Smooth muscle cell (in vitro differentiated cells): ENCODE data around the gene FARP1. TPM values are rescaled to one million over a fixed set of nuclear protein-coding genes. Genes with fewer than 3 reads are reported as not detected.

Experiments used
- DNase-seq: peaks from one replicate; lab custom pipeline; 2025; ENCODE audit not compliant: unreplicated experiment; lab: John Stamatoyannopoulos, UW
- H2AFZ ChIP-seq: fragments of 200-600 bp; sonication (generic); 2 replicates; pipeline ENCODE4 v1.6.0; 2016; ENCODE audit warnings: antibody characterized with exemption, low read depth, mild to moderate bottlenecking
- H3F3A ChIP-seq: fragments of 200-600 bp; sonication (generic); 2 replicates; pipeline ENCODE4 v1.6.0; 2017; ENCODE audit warnings: antibody characterized with exemption, low read depth
- H3K27ac ChIP-seq: fragments of 200-600 bp; sonication (generic); 2 replicates; pipeline ENCODE4 v1.5.1; 2016; ENCODE audit warnings: low read depth, mild to moderate bottlenecking
- H3K27me3 ChIP-seq: fragments of 200-600 bp; sonication (generic); 2 replicates; pipeline ENCODE4 v1.6.1; 2016; ENCODE audit warnings: low read depth, mild to moderate bottlenecking
- H3K36me3 ChIP-seq: fragments of 200-600 bp; sonication (generic); 2 replicates; pipeline ENCODE4 v1.5.1; 2016; ENCODE audit warnings: low read depth
- H3K4me1 ChIP-seq: fragments of 200-600 bp; sonication (generic); 2 replicates; pipeline ENCODE4 v1.5.1; 2016; ENCODE audit warnings: low read depth
- H3K4me2 ChIP-seq: fragments of 200-600 bp; sonication (generic); 2 replicates; pipeline ENCODE4 v1.6.0; 2016; ENCODE audit warnings: mild to moderate bottlenecking
- H3K4me3 ChIP-seq: fragments of 200-600 bp; sonication (generic); 2 replicates; pipeline ENCODE4 v1.5.1; 2016; ENCODE audit warnings: mild to moderate bottlenecking
- H3K79me2 ChIP-seq: fragments of 200-600 bp; sonication (generic); 2 replicates; pipeline ENCODE4 v1.6.0; 2016; ENCODE audit warnings: low read depth, mild to moderate bottlenecking
- H3K9ac ChIP-seq: fragments of 200-600 bp; sonication (generic); 2 replicates; pipeline ENCODE4 v1.6.0; 2016; ENCODE audit warnings: low read depth
- H3K9me3 ChIP-seq: fragments of 200-600 bp; sonication (generic); replicated peaks from 2 replicates; pipeline ENCODE4 v1.5.1; 2016; ENCODE audit warnings: low read depth
- H4K20me1 ChIP-seq: fragments of 200-600 bp; sonication (generic); 2 replicates; pipeline ENCODE4 v1.6.0; 2016; ENCODE audit warnings: low read depth
- CTCF ChIP-seq: fragments of 200-600 bp; sonication (generic); IDR thresholded peaks from 2 replicates; pipeline ENCODE4 v1.5.1; 2017; ENCODE audit warnings: borderline replicate concordance, mild to moderate bottlenecking, antibody characterized with exemption; ENCODE audit not compliant: insufficient read depth, poor library complexity, severe bottlenecking
- WGBS: methylation state at CpG from one replicate; pipeline ENCODE4 v1.1.7; 2016; ENCODE audit warnings: low lambda C conversion rate; 5-methylcytosine and 5-hydroxymethylcytosine counted together
- polyA plus RNA-seq: library from polyadenylated mRNA; unstranded; fragments of >200 nt; fragmentation: Nextera tagmentation; extraction: Ambion mirVana; gene quantifications from 2 replicates; pipeline ENCODE4 v1.2.1, GENCODE V29; 2016
- total RNA-seq: library from RNA; depleted of rRNA; stranded (reverse); fragments of >200 nt; gene quantifications from 2 replicates; pipeline ENCODE4 v1.2.3, GENCODE V29; 2014

Gene FARP1
- total and polyA plus RNA-seq, 2 experiments from 2014 or later: 59.4 to 104 TPM

GRCh38 chr13:98461486-98462240, 318.8 kb downstream of the FARP1 start:
- H4K20me1 ChIP-seq: peaks cover 39% of the 10 kb centered on the region
- no peaks in the 10 kb centered on the region for H3K27me3 ChIP-seq
- H3K36me3 ChIP-seq: peaks cover 2% of the 10 kb centered on the region
- TF ChIP-seq CTCF: no peak
- H3K79me2 ChIP-seq: peaks cover 28% of the 10 kb centered on the region
- H3K4me2 ChIP-seq: no peak overlapping the region
- H3K9ac ChIP-seq: no peak overlapping the region
- H3K27ac ChIP-seq: no peak overlapping the region
- H3K9me3 ChIP-seq: no peaks in the 10 kb centered on the region
- H3K4me3 ChIP-seq: no peak overlapping the region
- H2AFZ ChIP-seq: no peak overlapping the region
- H3F3A ChIP-seq: no peaks in the 10 kb centered on the region
- H3K4me1 ChIP-seq: no peaks in the 10 kb centered on the region
- 96% methylated on average over 12 of the region's 16 CpGs for WGBS
- DNase-seq: no peak

- Histone ChIP-seq H2AFZ (no peak overlapping the region), H3F3A (no peaks in the 10 kb centered on the region), H3K9me3 (no peaks in the 10 kb centered on the region), H3K27me3 (no peaks in the 10 kb centered on the region), H3K4me1 (no peaks in the 10 kb centered on the region), H3K27ac (no peak overlapping the region), H4K20me1 (peaks cover 44% of the 10 kb centered on the region), H3K9ac (no peak overlapping the region), H3K4me3 (no peak overlapping the region), H3K79me2 (peaks cover 28% of the 10 kb centered on the region), H3K4me2 (no peak overlapping the region), H3K36me3 (no peaks in the 10 kb centered on the region)
- 93% methylated on average over 17 of the region's 18 CpGs for WGBS
- DNase-seq: no peak
- no peak for TF ChIP-seq CTCF
These were observed 319.5 kb downstream of the FARP1 start for GRCh38 chr13:98462241-98462882.

- Histone ChIP-seq H3K27me3 (no peaks in the 10 kb centered on the region), H3K4me3 (no peak overlapping the region), H3K9ac (no peak overlapping the region), H3K36me3 (no peaks in the 10 kb centered on the region), H3K4me1 (no peaks in the 10 kb centered on the region), H3K9me3 (no peaks in the 10 kb centered on the region), H3K27ac (no peak overlapping the region), H3F3A (no peaks in the 10 kb centered on the region), H2AFZ (no peak overlapping the region), H3K79me2 (peaks cover 28% of the 10 kb centered on the region), H3K4me2 (no peak overlapping the region), H4K20me1 (peaks cover 44% of the 10 kb centered on the region)
- WGBS: 98% methylated on average over 8 of the region's 8 CpGs
- TF ChIP-seq CTCF: no peak
- DNase-seq: no peak
These were observed 320.1 kb downstream of the FARP1 start for GRCh38 chr13:98462946-98463345.
